HL-60 (cell line): ENCODE data around the gene TARS2.

Experiments
- CTCF ChIP-seq: IDR thresholded peaks from one replicate; pipeline ENCODE4 v1.5.1; 2011; ENCODE audit warnings: low read length, control low read depth, inconsistent platforms; ENCODE audit not compliant: insufficient read depth
- GABPA ChIP-seq: IDR thresholded peaks from 2 replicates; pipeline ENCODE4 v1.6.1; 2012; ENCODE audit warnings: low read depth
- POLR2AphosphoS5 ChIP-seq: IDR thresholded peaks from 2 replicates; pipeline ENCODE4 v1.6.1; 2012; ENCODE audit warnings: low read depth
- REST ChIP-seq: IDR thresholded peaks from 2 replicates; pipeline ENCODE4 v1.6.1; 2012; ENCODE audit warnings: low read depth; ENCODE audit not compliant: insufficient replicate concordance

GRCh38 chr1:150535511-150536287, 48.5 kb downstream of the TARS2 start:
- TF ChIP-seq CTCF (no peak), POLR2AphosphoS5 (no peak), REST (no peak), GABPA (no peak)
